HG02981 (cell line): Measurements from ENCODE around the gene PRKAA2.
"Not testable (repeated sequence)": the region's sequence is repeated elsewhere in the genome, so short reads cannot be mapped to it uniquely, and the experiment has no call there.

Source experiments
- ATAC-seq: cut with Tn5 transposase; IDR thresholded peaks from one replicate; pipeline ENCODE4 v1.9.1; 2021; ENCODE audit warnings: mild to moderate bottlenecking, moderate library complexity; ENCODE audit not compliant: unreplicated experiment

Gene PRKAA2

DNA sequence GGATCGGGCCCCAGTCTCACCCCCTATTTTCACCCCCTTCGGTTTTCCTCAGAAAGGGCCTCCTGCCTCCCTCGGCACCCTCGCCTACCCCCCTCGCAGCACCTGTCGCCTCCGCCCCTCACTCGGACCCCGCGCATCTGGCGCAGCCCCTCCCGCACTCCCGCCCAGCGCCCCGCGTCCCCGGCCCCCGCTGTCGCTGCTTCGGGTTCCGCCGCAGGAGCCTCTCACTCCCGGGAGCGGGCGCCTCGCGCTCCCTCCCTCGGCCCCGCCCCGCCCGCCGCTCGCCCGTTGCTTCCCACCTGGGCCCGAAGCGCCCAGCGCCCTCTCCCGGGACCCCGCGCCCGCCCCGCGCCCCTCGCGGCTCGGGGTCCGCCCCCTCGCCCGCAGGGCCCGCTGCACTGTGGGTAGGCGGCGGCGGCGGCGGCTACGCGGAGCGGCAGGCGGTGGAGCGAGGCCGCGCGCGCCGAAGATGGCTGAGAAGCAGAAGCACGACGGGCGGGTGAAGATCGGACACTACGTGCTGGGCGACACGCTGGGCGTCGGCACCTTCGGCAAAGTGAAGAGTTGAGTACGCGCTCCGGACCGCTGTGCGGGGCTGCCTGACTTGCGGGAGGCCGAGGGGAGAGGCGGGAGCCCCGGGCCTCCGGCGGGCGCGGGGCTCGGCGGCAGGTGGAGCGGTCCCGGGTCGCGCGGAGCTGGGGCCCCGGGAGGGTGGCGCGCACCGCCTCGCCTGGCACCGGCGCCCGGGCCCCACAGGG is at the start of gene PRKAA2:
Gene PRKAA2, plus strand, starts transcription at position 396 of the 758 bp plus-strand sequence. Its CDS starts 74 bp downstream, at position 470.
- ATAC-seq, result no peak

DNA sequence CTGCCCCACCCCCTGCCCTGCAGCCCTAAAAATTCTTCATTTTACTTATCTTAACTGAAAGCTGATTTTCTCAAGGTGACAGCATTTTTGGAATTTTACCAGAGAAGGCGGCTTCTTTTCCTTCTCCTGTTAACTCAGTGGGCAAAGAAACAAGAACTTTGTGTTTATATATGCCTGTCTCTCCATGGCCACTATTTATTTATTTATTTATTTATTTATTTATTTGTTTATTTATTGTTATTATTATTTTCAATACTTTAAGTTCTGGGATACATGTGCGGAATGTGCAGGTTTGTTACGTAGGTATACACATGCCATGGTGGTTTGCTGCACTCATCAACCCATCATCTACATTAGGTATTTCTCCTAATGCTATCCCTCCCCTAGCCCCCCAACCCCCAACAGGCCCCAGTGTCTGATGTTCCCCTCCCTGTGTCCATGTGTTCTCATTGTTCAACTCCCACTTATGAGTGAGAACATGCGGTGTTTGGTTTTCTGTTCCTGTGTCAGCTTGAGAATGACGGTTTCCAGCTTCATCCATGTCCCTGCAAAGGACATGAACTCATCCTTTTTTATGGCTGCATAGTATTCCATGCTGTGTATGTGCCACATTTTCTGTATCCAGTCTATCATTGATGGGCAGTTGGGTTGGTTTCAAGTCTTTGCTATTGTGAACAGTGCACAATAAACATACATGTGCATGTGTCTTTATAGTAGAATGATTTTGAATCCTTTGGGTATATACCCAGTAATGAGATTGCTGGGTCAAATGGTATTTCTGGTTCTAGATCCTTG is 49.5 kb upstream of the PRKAA2 start:
- ATAC-seq, result not testable (repeated sequence)

DNA sequence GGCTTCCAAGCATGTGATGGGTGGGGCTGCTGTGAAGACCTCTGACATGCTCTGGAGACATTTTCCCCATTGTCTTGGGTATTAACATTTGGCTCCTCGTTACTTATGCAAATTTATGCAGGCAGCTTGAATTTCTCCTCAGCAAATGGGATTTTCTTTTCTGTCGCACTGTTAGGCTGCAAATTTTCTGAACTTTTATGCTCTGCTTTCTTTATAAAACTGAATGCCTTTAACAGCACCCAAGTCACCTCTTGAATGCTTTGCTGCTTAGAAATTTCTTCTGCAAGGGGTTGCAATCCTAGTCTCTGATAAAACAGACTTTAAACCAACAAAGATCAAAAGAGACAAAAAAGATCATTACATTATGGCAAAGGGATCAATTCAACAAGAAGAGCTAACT is 35.0 kb upstream of the PRKAA2 start:
- ATAC-seq, result not testable (repeated sequence)

- not testable (repeated sequence) for ATAC-seq
Observed at GRCh38 chr1:56610770-56611169, 34.3 kb upstream of the PRKAA2 start.

- ATAC-seq, result no peak
Observed at GRCh38 chr1:56617141-56617540, 28.0 kb upstream of the PRKAA2 start.

- no peak for ATAC-seq
Observed at GRCh38 chr1:56625819-56626440, 19.2 kb upstream of the PRKAA2 start.

- no peak for ATAC-seq
Observed at GRCh38 chr1:56626546-56626945, 18.6 kb upstream of the PRKAA2 start.

DNA sequence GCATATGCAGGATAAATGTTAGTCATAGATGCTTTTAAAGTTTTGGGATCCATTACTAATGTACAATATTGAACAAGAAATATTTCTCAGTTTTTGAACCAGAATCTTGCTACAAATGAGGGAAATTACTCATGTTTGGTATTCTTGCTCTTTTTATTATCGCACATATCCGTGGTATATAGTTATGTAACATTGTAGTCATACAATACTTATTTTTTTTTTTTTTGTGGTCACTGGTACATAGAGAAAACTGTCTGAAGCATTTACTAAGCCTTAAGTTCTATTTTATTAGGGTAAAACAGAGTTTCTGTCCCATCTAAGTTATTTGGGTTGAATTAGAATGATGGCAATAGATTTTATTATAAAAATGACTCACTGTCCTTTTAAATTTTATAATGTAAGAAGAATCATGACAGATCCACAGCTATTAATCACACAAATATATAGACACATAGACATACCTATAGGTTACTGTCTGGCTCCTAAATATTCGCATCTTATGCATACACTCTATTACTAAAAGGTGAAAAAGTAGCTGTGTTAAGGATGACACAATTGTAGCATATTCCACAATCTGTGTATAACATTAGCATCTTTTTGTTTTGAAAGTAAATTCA is 18.0 kb upstream of the PRKAA2 start:
- ATAC-seq, result no peak

DNA sequence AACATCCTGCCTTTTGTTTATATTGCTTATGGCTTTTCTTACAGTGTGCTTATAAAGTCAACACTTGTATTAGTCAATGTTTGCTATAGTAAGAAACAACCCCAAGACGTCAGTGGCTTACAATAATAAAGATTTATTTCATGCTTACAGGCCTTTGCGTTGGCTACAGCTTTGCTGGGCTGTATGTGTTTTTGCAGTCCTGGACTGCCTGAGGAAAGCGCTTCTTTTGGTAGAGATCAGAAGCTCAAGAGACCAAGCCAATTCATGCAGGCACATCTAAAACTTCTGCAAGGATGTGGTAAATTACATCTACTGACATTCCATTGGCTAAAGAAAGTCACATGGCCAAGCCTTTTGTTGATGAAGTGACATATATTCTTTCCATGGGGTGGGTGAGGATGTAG is 17.5 kb upstream of the PRKAA2 start:
- ATAC-seq, result no peak

DNA sequence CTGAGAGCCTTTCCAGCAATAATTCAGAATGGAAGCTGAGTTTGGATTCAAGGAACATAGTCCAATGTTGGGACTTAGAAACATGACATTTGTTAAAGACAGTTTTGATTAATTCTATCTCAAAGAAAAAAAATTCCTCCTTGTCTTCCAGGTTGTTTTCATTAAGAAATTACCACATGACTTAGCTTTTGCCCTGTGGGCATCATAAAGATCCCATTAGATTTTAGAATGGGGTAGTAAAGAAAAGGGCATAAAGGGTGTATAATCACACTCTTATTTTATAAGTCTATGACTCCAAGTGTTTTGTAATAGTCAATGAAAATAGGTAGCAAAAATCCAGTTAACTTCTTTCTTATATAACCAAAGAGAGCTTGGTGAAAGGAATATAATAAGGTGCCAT is 14.3 kb upstream of the PRKAA2 start:
- no peak for ATAC-seq

DNA sequence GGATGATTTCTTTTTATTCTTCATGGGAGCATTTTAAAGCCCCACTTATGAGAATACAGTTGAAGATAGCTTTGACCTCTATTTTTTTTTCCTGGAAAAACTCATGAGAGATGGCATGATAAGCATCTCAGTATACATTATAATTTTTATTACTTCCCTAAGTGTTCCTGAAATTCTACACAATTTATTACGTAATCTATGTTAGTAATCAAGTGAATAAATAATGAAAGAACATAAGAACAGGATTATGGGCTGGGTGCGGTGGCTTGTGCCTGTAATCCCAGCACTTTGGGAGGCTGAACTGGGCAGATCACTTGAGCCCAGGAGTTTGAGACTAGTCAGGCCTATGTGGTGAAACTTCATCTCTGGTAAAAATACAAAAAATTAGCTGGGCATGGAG is 13.2 kb upstream of the PRKAA2 start:
- ATAC-seq, result no peak

DNA sequence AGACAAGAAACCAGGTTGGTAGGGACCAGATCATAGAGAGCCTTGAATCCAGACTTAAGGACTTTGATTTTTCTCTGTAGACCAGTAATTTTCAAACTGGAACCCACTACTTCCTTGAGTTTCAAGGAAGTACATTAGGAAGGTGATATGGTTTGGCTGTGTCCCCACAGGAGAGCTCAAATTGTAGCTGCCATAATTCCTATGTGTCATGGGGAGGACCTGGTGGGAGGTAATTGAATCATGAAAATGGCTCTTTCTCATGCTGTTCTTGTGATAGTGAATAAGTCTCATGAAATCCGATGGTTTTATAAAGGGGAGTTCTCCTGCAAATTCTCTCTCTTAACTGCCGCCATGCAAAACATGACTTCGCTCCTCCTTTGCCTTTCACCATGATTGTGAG is 10.1 kb upstream of the PRKAA2 start:
- ATAC-seq, result no peak

DNA sequence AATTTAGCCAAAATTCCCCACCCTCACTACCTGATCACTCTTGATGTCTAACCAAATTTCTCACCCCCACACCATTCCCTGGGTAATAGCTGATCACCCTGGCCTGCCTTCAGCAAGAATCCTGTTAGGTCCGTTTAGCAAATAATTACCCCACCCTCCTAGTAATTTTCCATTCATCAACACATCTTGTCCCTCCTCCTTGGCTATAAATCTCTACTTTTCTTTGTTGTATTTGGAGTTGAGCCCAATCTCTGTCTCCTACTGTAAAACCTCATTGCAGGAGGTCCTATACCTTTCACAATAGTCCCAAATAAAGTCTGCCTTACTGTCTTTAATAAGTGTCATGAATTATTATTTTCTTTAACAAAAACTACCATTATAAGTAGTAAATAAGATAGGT is 6.9 kb upstream of the PRKAA2 start:
- ATAC-seq, result no peak

GRCh38 chr1:56639211-56639610 is 5.9 kb upstream of the PRKAA2 start:
- no peak for ATAC-seq

DNA sequence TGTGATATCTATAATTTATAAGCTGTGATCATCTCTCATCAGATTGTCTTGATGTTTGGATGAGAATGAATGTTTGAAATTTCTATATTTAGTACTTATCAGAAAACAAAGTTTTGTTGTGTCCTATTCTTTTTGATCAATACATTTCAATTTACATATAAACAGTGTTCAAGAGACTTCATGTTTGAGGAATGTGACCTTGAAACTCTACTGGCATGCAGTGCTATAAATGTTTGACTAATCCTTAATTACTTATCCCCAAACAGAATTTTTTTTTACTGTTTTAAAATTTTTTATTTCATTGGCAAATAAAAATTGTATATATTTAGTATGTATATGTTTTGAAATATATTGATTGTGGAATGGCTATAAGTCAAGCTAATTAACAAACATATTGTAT is 1.5 kb upstream of the PRKAA2 start:
- no peak for ATAC-seq

DNA sequence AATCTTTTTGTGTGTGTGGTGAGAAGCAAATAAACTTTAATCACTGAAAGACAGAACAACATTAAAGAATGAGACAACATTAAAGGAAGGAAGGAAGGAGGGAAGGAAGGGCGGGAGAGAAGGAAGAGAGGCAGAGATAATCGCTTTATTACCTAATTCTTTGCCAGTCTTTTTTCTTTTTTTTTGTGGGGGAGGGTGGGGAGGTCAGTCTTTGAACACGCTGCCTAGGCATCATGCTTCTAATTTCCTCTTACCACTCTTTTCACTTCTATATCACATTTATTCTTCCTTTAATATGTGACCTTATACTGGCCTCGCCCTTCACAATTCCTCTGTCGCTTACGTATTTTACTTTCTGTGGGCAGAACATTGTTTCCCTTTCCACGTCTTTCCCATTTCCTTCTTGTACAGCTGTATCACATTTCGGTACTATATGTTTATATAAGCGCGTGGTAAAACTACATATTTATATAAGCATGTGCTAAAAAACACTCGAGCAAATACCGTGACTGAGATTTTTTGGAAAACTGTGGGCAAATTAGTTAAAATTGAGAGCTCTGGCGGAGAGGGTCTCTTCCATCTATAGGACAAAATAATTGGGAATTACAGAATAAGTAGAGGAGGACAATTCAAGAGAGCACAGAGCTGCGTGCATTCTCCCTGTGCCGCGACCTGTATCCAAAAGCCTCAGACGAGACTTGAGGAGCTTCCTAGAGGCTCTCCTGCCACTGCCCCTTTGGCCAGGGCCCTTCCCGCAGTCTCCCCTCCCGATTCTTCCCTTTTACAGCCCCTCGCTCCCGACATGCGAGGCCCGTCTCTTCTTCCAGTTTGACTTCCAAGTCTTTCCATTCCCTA is 823 bp upstream of the PRKAA2 start:
- ATAC-seq, result no peak

GRCh38 chr1:56645677-56646305 is 677 bp downstream of the PRKAA2 start:
- no peak for ATAC-seq

DNA sequence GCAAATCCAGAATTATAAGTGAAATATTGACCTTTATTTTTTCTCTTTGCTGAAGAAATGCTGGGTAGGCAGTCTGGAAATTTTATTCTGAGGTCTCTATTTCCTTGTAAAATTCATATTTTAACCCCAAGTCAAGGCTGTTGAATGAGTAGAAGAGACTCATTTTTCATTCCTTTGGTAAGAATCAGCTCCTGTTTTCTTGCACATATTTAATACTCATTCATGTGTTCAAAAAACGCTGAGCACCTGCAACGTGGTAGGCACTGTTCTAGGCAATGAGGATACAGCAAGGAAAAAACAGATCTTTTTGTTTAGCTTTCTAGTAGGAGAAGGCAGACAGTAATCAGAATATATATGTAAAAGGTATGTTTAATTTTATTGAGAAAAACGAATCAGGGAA is 1.5 kb downstream of the PRKAA2 start:
- ATAC-seq, result no peak

GRCh38 chr1:56647106-56647505 is 2.0 kb downstream of the PRKAA2 start:
- ATAC-seq, result no peak

- no peak for ATAC-seq
Observed at GRCh38 chr1:56648546-56648945, 3.4 kb downstream of the PRKAA2 start.
